Breast epithelium (tissue), 4 donors: ENCODE results near the gene CD44. TPM values are rescaled to one million over a fixed set of nuclear protein-coding genes. Genes with fewer than 3 reads are reported as not detected.

Source experiments
- DNase-seq, 2 donors: peaks; one replicate each; pipeline ENCODE4 v3.0.0-alpha.2; 2019; ENCODE audit warnings: low spot score in 2 of 2
- H3K27ac ChIP-seq, 2 donors: fragments of 200-600 bp; sonication (generic) in 1 of 2; one replicate each; pipeline ENCODE4 v1.5.1; 2016 to 2019; ENCODE audit warnings: mild to moderate bottlenecking in 1 of 2
- H3K27me3 ChIP-seq, 2 donors: fragments of 200-600 bp; sonication (generic) in 1 of 2; one replicate each; pipeline versions ENCODE4 v1.5.1 to v1.6.0; 2017 to 2019; ENCODE audit warnings: control low read depth in 1 of 2, mild to moderate bottlenecking in 1 of 2
- H3K36me3 ChIP-seq: fragments of 200-600 bp; one replicate; pipeline ENCODE4 v1.5.1; 2019
- H3K4me1 ChIP-seq, 2 donors: fragments of 200-600 bp; sonication (generic); one replicate each; pipeline ENCODE4 v1.5.1; 2016 to 2019; ENCODE audit warnings: control low read depth in 1 of 2
- H3K4me3 ChIP-seq, 3 donors: fragments of 200-600 bp; sonication (generic); 1 replicate in 2 of 3; 2 replicates in 1 of 3; pipeline ENCODE4 v1.5.1; 2016 to 2019; ENCODE audit warnings: mild to moderate bottlenecking in 3 of 3, moderate library complexity in 2 of 3
- H3K9me3 ChIP-seq, 2 donors: fragments of 200-600 bp; sonication (generic) in 1 of 2; one replicate each; pipeline ENCODE4 v1.5.1; 2016 to 2019; ENCODE audit warnings: control low read depth in 1 of 2
- CTCF ChIP-seq, 3 donors: fragments of 450-650 bp; IDR thresholded peaks; one replicate each; pipeline ENCODE4 v1.5.1; 2016 to 2017; ENCODE audit warnings: antibody characterized with exemption in 3 of 3, mild to moderate bottlenecking in 3 of 3, moderate library complexity in 3 of 3
- POLR2A ChIP-seq: fragments of 450-650 bp; IDR thresholded peaks from one replicate; pipeline ENCODE4 v1.6.1; 2016; ENCODE audit warnings: antibody characterized with exemption, mild to moderate bottlenecking, moderate library complexity
- POLR2AphosphoS5 ChIP-seq, 3 donors: sonication (generic); formaldehyde crosslinking; IDR thresholded peaks; one replicate each; pipeline ENCODE4 v1.6.1; 2017; ENCODE audit warnings: antibody characterized with exemption in 3 of 3
- intact Hi-C: fragments of 100-400 bp; cut with DNase I; formaldehyde crosslinking; loops from one replicate; pipeline ENCODE4 v1.15.1; 2023; ENCODE audit warnings: low total_unique reads
- total RNA-seq, 3 donors: library from RNA; depleted of rRNA; stranded (reverse); fragments of >200 nt; gene quantifications; one replicate each; pipeline ENCODE4 v1.1.0, GENCODE V29; 2016

The CD44 gene
- total RNA-seq, 3 donors from 2014 or later = 255 to 348 (median 269) TPM

GRCh38 chr11:35257281-35257680 lies 118.3 kb downstream of the CD44 start:
- no peak overlapping the region for H3K4me3 ChIP-seq
- DNase-seq = no peak
- H3K9me3 ChIP-seq = no peaks in the 10 kb centered on the region
- no peak for TF ChIP-seq POLR2A
- TF ChIP-seq CTCF (IDR thresholded peaks at IDR 0.05) = no peak
- intact Hi-C loops = no loop called here
- no peaks in the 10 kb centered on the region for H3K36me3 ChIP-seq
- no peaks in the 10 kb centered on the region for H3K27me3 ChIP-seq
- no peak overlapping the region for H3K27ac ChIP-seq
- H3K4me1 ChIP-seq = no peaks in the 10 kb centered on the region

- Histone ChIP-seq H3K9me3 (no peaks in the 10 kb centered on the region), H3K4me1 (no peaks in the 10 kb centered on the region), H3K36me3 (no peaks in the 10 kb centered on the region), H3K27me3 (no peaks in the 10 kb centered on the region), H3K4me3 (no peak overlapping the region), H3K27ac (no peak overlapping the region)
- intact Hi-C loops = no loop called here
- DNase-seq = no peak
- TF ChIP-seq POLR2AphosphoS5 (IDR thresholded peaks at IDR 0.05) (no peak), CTCF (IDR thresholded peaks at IDR 0.05) (no peak), POLR2A (no peak)
Observed at GRCh38 chr11:35259529-35259928, 120.6 kb downstream of the CD44 start.

GRCh38 chr11:35260342-35260985 lies 121.5 kb downstream of the CD44 start:
- H3K4me1 ChIP-seq = no peaks in the 10 kb centered on the region
- DNase-seq = no peak
- no peak for TF ChIP-seq POLR2A
- TF ChIP-seq POLR2AphosphoS5 (IDR thresholded peaks at IDR 0.05) = no peak
- TF ChIP-seq CTCF (IDR thresholded peaks at IDR 0.05) = no peak
- H3K36me3 ChIP-seq = no peaks in the 10 kb centered on the region
- no peaks in the 10 kb centered on the region for H3K27me3 ChIP-seq
- no peak overlapping the region for H3K4me3 ChIP-seq
- H3K27ac ChIP-seq = no peak overlapping the region
- no peaks in the 10 kb centered on the region for H3K9me3 ChIP-seq
- intact Hi-C loops = no loop called here

- no peak for DNase-seq
- no peaks in the 10 kb centered on the region for H3K9me3 ChIP-seq
- TF ChIP-seq POLR2AphosphoS5 (IDR thresholded peaks at IDR 0.05) = no peak
- TF ChIP-seq CTCF (IDR thresholded peaks at IDR 0.05) = no peak
- no peak for TF ChIP-seq POLR2A
- H3K27ac ChIP-seq = no peak overlapping the region
- H3K27me3 ChIP-seq = no peaks in the 10 kb centered on the region
- no peak overlapping the region for H3K4me3 ChIP-seq
- intact Hi-C loops = no loop called here
- no peaks in the 10 kb centered on the region for H3K4me1 ChIP-seq
- H3K36me3 ChIP-seq = no peaks in the 10 kb centered on the region
Observed at GRCh38 chr11:35261197-35261596, 122.2 kb downstream of the CD44 start.

- no peak for DNase-seq
- Histone ChIP-seq H3K4me1 (no peaks in the 10 kb centered on the region), H3K36me3 (no peaks in the 10 kb centered on the region), H3K4me3 (no peak overlapping the region), H3K27ac (no peak overlapping the region), H3K9me3 (no peaks in the 10 kb centered on the region), H3K27me3 (no peaks in the 10 kb centered on the region)
- intact Hi-C loops = no loop called here
- TF ChIP-seq POLR2AphosphoS5 (IDR thresholded peaks at IDR 0.05) (no peak), POLR2A (no peak), CTCF (IDR thresholded peaks at IDR 0.05) (no peak)
Observed at GRCh38 chr11:35262056-35262455, 123.1 kb downstream of the CD44 start.
